CD14-positive monocyte (primary cell): ENCODE measurements around the gene GOLGA3. TPM values are rescaled to one million over a fixed set of nuclear protein-coding genes. Genes with fewer than 3 reads are reported as not detected.
"Not testable (repeated sequence)": the region's sequence is repeated elsewhere in the genome, so short reads cannot be mapped to it uniquely, and the experiment has no call there.

Experiments
- DNase-seq, 3 donors: peaks; one replicate each; pipeline ENCODE4 v3.0.0-alpha.2; 2011 to 2022
- H2AFZ ChIP-seq: 2 replicates; pipeline ENCODE4 v1.6.0; 2012; ENCODE audit warnings: mild to moderate bottlenecking, low read depth, low read length, inconsistent platforms; ENCODE audit not compliant: insufficient read depth, poor library complexity, severe bottlenecking
- H3K27ac ChIP-seq, 2 donors: 1 replicate in 1 of 2; 2 replicates in 1 of 2; pipeline ENCODE4 v1.5.1; 2012 to 2013; ENCODE audit warnings: low read length in 2 of 2, control low read depth in 1 of 2, inconsistent platforms in 1 of 2, low read depth in 1 of 2, mild to moderate bottlenecking in 1 of 2
- H3K27me3 ChIP-seq, 2 donors: one replicate each; pipeline versions ENCODE4 v1.6.0 to v1.6.1; 2011 to 2013; ENCODE audit warnings: low read length in 2 of 2; ENCODE audit not compliant: control insufficient read depth in 2 of 2, insufficient read depth in 2 of 2
- H3K36me3 ChIP-seq, 2 donors: replicated peaks in 1 of 2; 1 replicate in 1 of 2; 2 replicates in 1 of 2; pipeline versions ENCODE4 v1.5.1 to v1.6.1; 2012 to 2013; ENCODE audit warnings: low read length in 2 of 2, control low read depth in 1 of 2, inconsistent platforms in 1 of 2, mild to moderate bottlenecking in 1 of 2; ENCODE audit not compliant: insufficient read depth in 2 of 2, control insufficient read depth in 1 of 2
- H3K4me1 ChIP-seq, 2 donors: 1 replicate in 1 of 2; 2 replicates in 1 of 2; pipeline versions ENCODE4 v1.5.1 to v1.6.1; 2012 to 2013; ENCODE audit warnings: low read length in 2 of 2, control low read depth in 1 of 2, inconsistent platforms in 1 of 2, mild to moderate bottlenecking in 1 of 2, moderate library complexity in 1 of 2; ENCODE audit not compliant: insufficient read depth in 2 of 2, control insufficient read depth in 1 of 2
- H3K4me2 ChIP-seq: replicated peaks from 2 replicates; pipeline ENCODE3; 2012; ENCODE audit warnings: low read length, moderate library complexity, mild to moderate bottlenecking; ENCODE audit not compliant: poor library complexity, severe bottlenecking; ENCODE audit errors: extremely low read depth
- H3K4me3 ChIP-seq, 3 experiments: fragments of 200-600 bp in 1 of 3; sonication (generic) in 1 of 3; replicated peaks in 1 of 3; 1 replicate in 2 of 3; 2 replicates in 1 of 3; pipeline ENCODE4 v1.5.1; 2011 to 2013; ENCODE audit warnings: low read length in 3 of 3, mild to moderate bottlenecking in 3 of 3, control low read depth in 2 of 3, low read depth in 2 of 3, inconsistent platforms in 1 of 3, moderate library complexity in 1 of 3
- H3K79me2 ChIP-seq: 2 replicates; pipeline ENCODE4 v1.6.0; 2012; ENCODE audit warnings: mild to moderate bottlenecking, control low read depth, inconsistent platforms, low read length, moderate library complexity; ENCODE audit not compliant: insufficient read depth
- H3K9ac ChIP-seq: 2 replicates; pipeline ENCODE4 v1.6.0; 2017; ENCODE audit warnings: low read length, mild to moderate bottlenecking; ENCODE audit not compliant: insufficient read depth, poor library complexity, severe bottlenecking
- H3K9me3 ChIP-seq, 2 donors: replicated peaks in 1 of 2; 1 replicate in 1 of 2; 2 replicates in 1 of 2; pipeline versions ENCODE4 v1.5.1 to v1.6.1; 2012 to 2013; ENCODE audit warnings: low read length in 2 of 2, control low read depth in 1 of 2; ENCODE audit not compliant: control insufficient read depth in 1 of 2, insufficient read depth in 1 of 2
- H4K20me1 ChIP-seq: 2 replicates; pipeline ENCODE4 v1.6.0; 2012; ENCODE audit warnings: mild to moderate bottlenecking, low read length, control low read depth, moderate library complexity; ENCODE audit not compliant: insufficient read depth
- H3K27ac Mint-ChIP-seq, 7 donors: one replicate each; pipeline ENCODE4 v1.8.0; 2020; ENCODE audit warnings: mild to moderate bottlenecking in 7 of 7, mixed read lengths in 7 of 7, moderate library complexity in 6 of 7, inconsistent platforms in 2 of 7
- H3K27me3 Mint-ChIP-seq, 3 donors: one replicate each; pipeline ENCODE4 v1.8.0; 2021 to 2022; ENCODE audit warnings: low read depth in 3 of 3, mild to moderate bottlenecking in 3 of 3, mixed read lengths in 3 of 3, moderate library complexity in 3 of 3, inconsistent platforms in 1 of 3
- H3K36me3 Mint-ChIP-seq, 2 donors: one replicate each; pipeline ENCODE4 v1.8.0; 2020; ENCODE audit warnings: mixed read lengths in 2 of 2, inconsistent platforms in 1 of 2, mild to moderate bottlenecking in 1 of 2
- H3K4me1 Mint-ChIP-seq: one replicate; pipeline ENCODE4 v1.8.0; 2020; ENCODE audit warnings: mild to moderate bottlenecking, mixed read lengths
- H3K4me3 Mint-ChIP-seq, 2 donors: one replicate each; pipeline ENCODE4 v1.8.0; 2020; ENCODE audit warnings: mild to moderate bottlenecking in 2 of 2, mixed read lengths in 2 of 2, moderate library complexity in 1 of 2
- H3K9me3 Mint-ChIP-seq, 7 donors: one replicate each; pipeline ENCODE4 v1.8.0; 2020 to 2022; ENCODE audit warnings: mixed read lengths in 7 of 7, mild to moderate bottlenecking in 6 of 7, moderate library complexity in 6 of 7, inconsistent platforms in 2 of 7
- WGBS: methylation state at CpG from one replicate; pipeline ENCODE4 v1.1.5; 2013; ENCODE audit warnings: missing lambda C conversion rate; ENCODE audit not compliant: insufficient coverage; 5-methylcytosine and 5-hydroxymethylcytosine counted together
- intact Hi-C, 2 donors: fragments of 100-400 bp; cut with micrococcal nuclease; formaldehyde crosslinking; loops; one replicate each; pipeline versions ENCODE4 v1.15.0 to v1.15.1; 2023
- polyA plus RNA-seq, 3 donors: library from polyadenylated mRNA; depleted of rRNA in 1 of 3; unstranded in 2 of 3; stranded (reverse) in 1 of 3; fragments of 300-500 nt in 2 of 3; fragments of >200 nt in 1 of 3; fragmentation: Illumina TruSeq in 2 of 3; gene quantifications; 1 replicate in 2 of 3; 2 replicates in 1 of 3; pipeline ENCODE4 v1.2.3, GENCODE V29; 2012 to 2021
- TF ChIP-seq, protein P1 (sequence below): fragments of 200-600 bp; IDR thresholded peaks from one replicate; pipeline ENCODE4 v1.8.0; 2022; ENCODE audit warnings: antibody characterized with exemption, mild to moderate bottlenecking

Gene GOLGA3
- polyA plus RNA-seq, 3 donors, result 1.2 to 12.0 (median 2.4) TPM

- H3K9ac ChIP-seq, result no peak overlapping the region
- H3K4me3 ChIP-seq, result no peak overlapping the region
- H3K27me3 ChIP-seq, result no peaks in the 10 kb centered on the region
- H3K79me2 ChIP-seq, result no peaks in the 10 kb centered on the region
- H4K20me1 ChIP-seq, result peaks cover 5% of the 10 kb centered on the region
- Mint-ChIP-seq H3K9me3 (peaks cover 0 to 3% (median 0%) of the 10 kb centered on the region in 7 donors), H3K36me3 (peaks cover 78 to 96% of the 10 kb centered on the region in 2 donors), H3K27me3 (no peaks in the 10 kb centered on the region), H3K4me3 (no peak overlapping the region), H3K27ac (peak overlapping the region in 1 of 7 donors; percentile 2), H3K4me1 (no peaks in the 10 kb centered on the region)
- H3K27ac ChIP-seq, result no peak overlapping the region
- intact Hi-C loops, result no loop called here
- no peak overlapping the region for H3K4me2 ChIP-seq
- H3K36me3 ChIP-seq, result peaks cover 85 to 95% of the 10 kb centered on the region in 2 donors
- no peaks in the 10 kb centered on the region for H3K9me3 ChIP-seq
- H2AFZ ChIP-seq, result no peak overlapping the region
- TF ChIP-seq, protein P1, sequence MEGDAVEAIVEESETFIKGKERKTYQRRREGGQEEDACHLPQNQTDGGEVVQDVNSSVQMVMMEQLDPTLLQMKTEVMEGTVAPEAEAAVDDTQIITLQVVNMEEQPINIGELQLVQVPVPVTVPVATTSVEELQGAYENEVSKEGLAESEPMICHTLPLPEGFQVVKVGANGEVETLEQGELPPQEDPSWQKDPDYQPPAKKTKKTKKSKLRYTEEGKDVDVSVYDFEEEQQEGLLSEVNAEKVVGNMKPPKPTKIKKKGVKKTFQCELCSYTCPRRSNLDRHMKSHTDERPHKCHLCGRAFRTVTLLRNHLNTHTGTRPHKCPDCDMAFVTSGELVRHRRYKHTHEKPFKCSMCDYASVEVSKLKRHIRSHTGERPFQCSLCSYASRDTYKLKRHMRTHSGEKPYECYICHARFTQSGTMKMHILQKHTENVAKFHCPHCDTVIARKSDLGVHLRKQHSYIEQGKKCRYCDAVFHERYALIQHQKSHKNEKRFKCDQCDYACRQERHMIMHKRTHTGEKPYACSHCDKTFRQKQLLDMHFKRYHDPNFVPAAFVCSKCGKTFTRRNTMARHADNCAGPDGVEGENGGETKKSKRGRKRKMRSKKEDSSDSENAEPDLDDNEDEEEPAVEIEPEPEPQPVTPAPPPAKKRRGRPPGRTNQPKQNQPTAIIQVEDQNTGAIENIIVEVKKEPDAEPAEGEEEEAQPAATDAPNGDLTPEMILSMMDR, result no peak
- H3K4me1 ChIP-seq, result no peaks in the 10 kb centered on the region
- no peak for DNase-seq
- 100% methylated on average over 9 of the region's 13 CpGs for WGBS
Measured at GRCh38 chr12:132848521-132848920, 19.9 kb upstream of the GOLGA3 start.

DNA sequence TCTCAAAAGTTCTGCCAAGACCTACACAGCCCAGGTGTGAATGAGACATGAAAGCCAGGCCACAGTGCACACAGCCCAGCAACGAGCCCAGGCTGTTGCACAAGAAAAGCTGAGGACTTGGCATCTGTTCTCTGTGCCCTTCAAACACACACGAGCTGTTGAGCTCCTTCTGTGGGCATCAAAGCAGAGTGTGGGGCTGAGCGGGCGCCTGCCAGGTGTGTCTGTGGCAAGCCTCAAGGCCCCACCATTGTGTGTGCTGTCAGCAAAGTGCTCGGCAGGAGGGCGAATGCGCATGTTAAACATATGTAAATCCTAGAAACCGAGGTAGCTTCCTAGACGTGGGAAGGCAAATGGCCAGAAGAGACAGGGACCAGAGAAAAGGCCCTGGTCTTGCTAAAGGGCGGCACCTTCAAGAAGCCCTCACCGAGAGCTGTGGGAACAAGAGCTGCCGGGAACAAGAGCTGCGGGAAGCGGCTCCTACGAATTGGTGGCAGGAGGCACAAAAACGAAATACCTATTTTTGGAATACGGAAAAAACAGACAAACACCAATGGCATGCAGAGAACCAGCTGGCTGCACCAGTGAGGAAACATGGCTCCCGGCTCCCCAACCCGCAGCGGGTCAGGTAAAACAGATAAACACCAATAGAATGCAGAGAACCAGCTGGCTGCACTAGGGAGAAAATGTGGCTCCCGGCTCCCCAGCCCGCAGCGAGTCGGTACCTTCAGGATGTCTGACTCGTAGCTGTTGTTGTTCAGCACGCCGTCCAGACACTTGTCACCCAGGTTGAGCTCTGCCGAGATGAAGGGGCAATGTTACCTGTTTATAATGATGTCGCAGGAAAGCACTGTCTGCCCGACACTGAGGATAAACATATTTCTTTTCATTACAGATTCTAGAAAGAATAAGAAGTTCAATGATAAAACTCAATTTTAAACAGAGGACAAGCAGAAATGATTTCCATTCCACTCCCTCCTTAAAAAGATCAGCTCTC is 19.0 kb upstream of the GOLGA3 start:
- intact Hi-C loops, result no loop called here
- Histone ChIP-seq H3K4me3 (no peak overlapping the region), H3K4me1 (no peaks in the 10 kb centered on the region), H3K36me3 (peaks cover 85 to 95% of the 10 kb centered on the region in 2 donors), H3K4me2 (no peak overlapping the region), H2AFZ (no peak overlapping the region), H3K27ac (no peak overlapping the region), H3K79me2 (no peaks in the 10 kb centered on the region), H3K9me3 (no peaks in the 10 kb centered on the region), H3K27me3 (no peaks in the 10 kb centered on the region), H3K9ac (no peak overlapping the region), H4K20me1 (peaks cover 3% of the 10 kb centered on the region)
- no peaks in the 10 kb centered on the region for H3K27me3 Mint-ChIP-seq
- no peak overlapping the region for H3K27ac Mint-ChIP-seq
- no peak overlapping the region for H3K4me3 Mint-ChIP-seq
- peaks cover 77 to 96% of the 10 kb centered on the region in 2 donors for H3K36me3 Mint-ChIP-seq
- TF ChIP-seq, protein P1, result no peak
- no peak for DNase-seq
- peaks cover 0 to 3% (median 0%) of the 10 kb centered on the region in 7 donors for H3K9me3 Mint-ChIP-seq
- 98% methylated on average over 22 of the region's 30 CpGs for WGBS
- H3K4me1 Mint-ChIP-seq, result no peaks in the 10 kb centered on the region

GRCh38 chr12:132844681-132845080 is 16.0 kb upstream of the GOLGA3 start:
- peaks cover 84 to 97% of the 10 kb centered on the region in 2 donors for H3K36me3 ChIP-seq
- H3K4me1 Mint-ChIP-seq, H3K27ac ChIP-seq, H3K27ac Mint-ChIP-seq, H3K4me1 ChIP-seq, H3K9ac ChIP-seq, H3K9me3 ChIP-seq, H3K9me3 Mint-ChIP-seq, H3K4me3 ChIP-seq, H2AFZ ChIP-seq, H3K27me3 Mint-ChIP-seq, H4K20me1 ChIP-seq, H3K79me2 ChIP-seq, intact Hi-C loops, H3K27me3 ChIP-seq, DNase-seq, H3K4me2 ChIP-seq, H3K4me3 Mint-ChIP-seq: not testable (repeated sequence)
- peaks cover 76 to 95% of the 10 kb centered on the region in 2 donors for H3K36me3 Mint-ChIP-seq
- 100% methylated on average over 1 of the region's 11 CpGs for WGBS
